H1 (cell line): Measurements from ENCODE around the gene GRIA1. TPM values are rescaled to one million over a fixed set of nuclear protein-coding genes. Genes with fewer than 3 reads are reported as not detected.

Experiments
- BACH1 ChIP-seq: IDR thresholded peaks from 2 replicates; pipeline ENCODE4 v1.6.1; 2012; ENCODE audit warnings: low read length, improper control_type of control experiment
- CTBP2 ChIP-seq: IDR thresholded peaks from 2 replicates; pipeline ENCODE4 v1.7.0; 2011; ENCODE audit warnings: borderline replicate concordance, mild to moderate bottlenecking, moderate library complexity, mixed read lengths, low read length; ENCODE audit not compliant: insufficient read depth, insufficient read length
- JUND ChIP-seq: IDR thresholded peaks from 2 replicates; pipeline ENCODE4 v1.6.1; 2011; ENCODE audit warnings: mild to moderate bottlenecking, improper control_type of control experiment, low read length
- NRF1 ChIP-seq: IDR thresholded peaks from 2 replicates; pipeline ENCODE4 v1.6.1; 2011; ENCODE audit warnings: mild to moderate bottlenecking, low read depth, low read length, improper control_type of control experiment
- polyA plus RNA-seq, 7 experiments: library from polyadenylated mRNA; depleted of rRNA in 3 of 7; stranded (reverse) in 5 of 7; unstranded in 2 of 7; fragments of >200 nt in 5 of 7; fragments of 200-250 nt in 2 of 7; gene quantifications; 1 replicate in 5 of 7; 2 replicates in 1 of 7; 4 replicates in 1 of 7; pipeline versions ENCODE4 v1.2.1 to v1.2.3, GENCODE V29; 2011 to 2013; ENCODE audit warnings: missing spikeins in 2 of 7, mixed read lengths in 2 of 7
- total RNA-seq: library from RNA; stranded (reverse); fragmentation: NEBNext Ultra II Directional; extraction: Animal tissue kit (Norgen Biotek cat#: 25700); gene quantifications from 2 replicates; pipeline ENCODE4 v1.2.1, GENCODE V29; 2021

Gene GRIA1
- total and polyA plus RNA-seq, 2 of the 8 experiments (the other 6 are each of a cell fraction or from before 2014, with no cell fraction given), result 0.97 to 2.5 TPM

- TF ChIP-seq CTBP2 (no peak), BACH1 (no peak), JUND (no peak), NRF1 (no peak)
Measured at GRCh38 chr5:153486771-153487170, 3.7 kb upstream of the GRIA1 start (continued).
